OCI-M1 (cell line): ENCODE data around the gene NUP50.

Experiments used
- DNase-seq: peaks from one replicate; lab custom pipeline; 2025; lab: John Stamatoyannopoulos, UW

NUP50 gene

GRCh38 chr22:45163451-45164269 is at the start of gene NUP50:
Gene NUP50 (plus strand): TSS chr22:45163925. CDS start chr22:45168178, 4,253 bp downstream.
- DNase-seq = peak; percentile 98

GRCh38 chr22:45120440-45120839 is 43.3 kb upstream of the NUP50 start:
- DNase-seq = no peak

GRCh38 chr22:45120931-45121330 is 42.8 kb upstream of the NUP50 start:
- no peak for DNase-seq

- no peak for DNase-seq
Observed at GRCh38 chr22:45124176-45124847, 39.4 kb upstream of the NUP50 start.

GRCh38 chr22:45125188-45125587 is 38.5 kb upstream of the NUP50 start:
- no peak for DNase-seq

GRCh38 chr22:45127866-45128265 is 35.9 kb upstream of the NUP50 start:
- no peak for DNase-seq

GRCh38 chr22:45129703-45130524 is 33.8 kb upstream of the NUP50 start:
- DNase-seq = no peak

GRCh38 chr22:45130891-45131290 is 32.8 kb upstream of the NUP50 start:
- DNase-seq = no peak

- peak; percentile 39 for DNase-seq
Observed at GRCh38 chr22:45131749-45132148, 32.0 kb upstream of the NUP50 start.

GRCh38 chr22:45134313-45134712 is 29.4 kb upstream of the NUP50 start:
- no peak for DNase-seq

GRCh38 chr22:45136594-45136993 is 27.1 kb upstream of the NUP50 start:
- DNase-seq = no peak

- DNase-seq = no peak
Observed at GRCh38 chr22:45139693-45140092, 24.0 kb upstream of the NUP50 start.

GRCh38 chr22:45142376-45142775 is 21.3 kb upstream of the NUP50 start:
- no peak for DNase-seq

GRCh38 chr22:45144916-45145315 is 18.8 kb upstream of the NUP50 start:
- no peak for DNase-seq

- no peak for DNase-seq
Observed at GRCh38 chr22:45149671-45150070, 14.1 kb upstream of the NUP50 start.

GRCh38 chr22:45150139-45150538 is 13.6 kb upstream of the NUP50 start:
- DNase-seq = peak; percentile 6

- no peak for DNase-seq
Observed at GRCh38 chr22:45151503-45151902, 12.2 kb upstream of the NUP50 start.

GRCh38 chr22:45154383-45154782 is 9.3 kb upstream of the NUP50 start:
- DNase-seq = no peak

GRCh38 chr22:45155050-45155840 is 8.5 kb upstream of the NUP50 start:
- no peak for DNase-seq

- DNase-seq = no peak
Observed at GRCh38 chr22:45157907-45158306, 5.8 kb upstream of the NUP50 start.

- peak; percentile 77 for DNase-seq
Observed at GRCh38 chr22:45159652-45160462, 3.9 kb upstream of the NUP50 start.
